ENCODE results near the gene MIF4GD.
"Not testable (repeated sequence)": the region's sequence is repeated elsewhere in the genome, so short reads cannot be mapped to it uniquely, and the experiment has no call there.

MIF4GD gene

DNA sequence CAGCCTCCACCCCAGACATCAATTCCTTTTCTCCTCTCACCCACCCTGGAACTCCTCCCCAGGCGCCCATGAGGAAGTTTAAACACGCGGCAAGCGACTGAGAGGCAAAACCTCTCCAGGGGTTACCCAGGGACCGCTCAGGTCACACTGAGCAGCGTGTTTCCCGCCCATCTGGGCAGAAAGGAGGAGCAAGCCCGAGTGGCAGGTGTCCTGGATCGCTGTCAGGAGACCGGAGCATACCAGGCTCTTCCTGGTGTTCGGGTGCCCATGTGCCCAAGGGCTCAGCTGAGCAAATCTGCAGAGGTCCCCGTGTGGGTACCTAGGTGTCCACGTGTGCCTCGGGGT is 17.7 kb upstream of the MIF4GD start:
- in situ Hi-C loops (cut with HindIII; ENCODE audit: low sequenced_read_pairs) = no loop called here

DNA sequence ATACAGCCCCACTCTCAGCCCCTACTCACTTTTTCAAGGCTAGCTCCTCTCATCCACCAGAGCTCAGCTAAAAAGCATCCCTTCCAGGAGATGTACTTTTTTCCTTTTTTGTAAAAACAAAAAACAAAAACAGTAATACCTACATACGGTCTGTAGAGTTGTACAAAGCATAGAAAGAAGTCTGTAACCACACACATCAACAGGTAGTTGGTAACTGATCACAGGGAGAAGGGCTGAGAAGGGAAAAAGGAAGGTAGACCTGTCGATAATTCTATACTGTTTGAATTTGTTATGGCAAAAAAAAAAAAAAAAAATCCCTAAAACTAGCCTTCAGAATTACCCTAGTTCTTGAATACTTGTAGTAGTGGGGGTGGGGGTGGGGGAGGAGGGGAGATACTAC is 17.3 kb upstream of the MIF4GD start:
- in situ Hi-C loops (cut with HindIII; ENCODE audit: low sequenced_read_pairs) = no loop called here

DNA sequence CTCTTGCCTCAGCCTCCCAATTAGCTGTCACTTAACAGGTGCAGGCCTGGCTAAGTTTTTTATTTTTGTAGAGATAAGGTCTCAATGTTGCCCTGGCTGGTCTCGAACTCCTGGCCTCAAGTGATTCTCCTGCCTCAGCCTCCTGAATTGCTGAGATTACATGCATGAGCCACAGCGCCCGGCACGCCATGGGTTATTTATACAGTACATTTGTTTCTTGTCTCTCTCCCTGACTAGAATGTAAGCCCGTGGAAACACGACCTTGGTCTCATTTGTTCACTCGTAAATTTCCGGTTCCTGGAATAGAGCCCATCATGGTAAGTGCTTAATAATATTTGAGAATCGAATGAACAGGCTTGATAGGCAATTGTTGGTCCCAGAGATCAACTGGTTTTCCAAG is 16.2 kb upstream of the MIF4GD start:
- in situ Hi-C loops (cut with HindIII; ENCODE audit: low sequenced_read_pairs) = no loop called here

DNA sequence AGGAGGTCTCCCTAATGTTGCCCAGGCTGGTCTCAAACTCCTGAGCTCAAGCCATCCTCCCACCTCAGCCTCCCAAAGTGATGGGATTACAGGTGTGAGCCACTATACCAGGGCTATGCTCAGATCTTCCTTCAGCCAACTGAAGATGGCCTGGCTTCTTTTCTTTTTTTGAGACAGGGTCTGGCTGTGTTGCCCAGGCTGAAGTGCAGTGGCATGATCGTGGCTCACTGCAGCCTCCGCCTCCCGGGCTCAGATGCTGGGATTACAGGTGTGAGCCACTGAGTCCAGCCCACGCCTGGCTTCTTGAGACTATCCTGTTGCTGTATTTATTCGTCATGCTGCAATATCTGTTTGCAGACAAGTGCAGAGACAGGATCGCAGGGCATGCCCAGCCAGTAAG is 14.1 kb upstream of the MIF4GD start:
- in situ Hi-C loops (cut with HindIII; ENCODE audit: low sequenced_read_pairs) = no loop called here

DNA sequence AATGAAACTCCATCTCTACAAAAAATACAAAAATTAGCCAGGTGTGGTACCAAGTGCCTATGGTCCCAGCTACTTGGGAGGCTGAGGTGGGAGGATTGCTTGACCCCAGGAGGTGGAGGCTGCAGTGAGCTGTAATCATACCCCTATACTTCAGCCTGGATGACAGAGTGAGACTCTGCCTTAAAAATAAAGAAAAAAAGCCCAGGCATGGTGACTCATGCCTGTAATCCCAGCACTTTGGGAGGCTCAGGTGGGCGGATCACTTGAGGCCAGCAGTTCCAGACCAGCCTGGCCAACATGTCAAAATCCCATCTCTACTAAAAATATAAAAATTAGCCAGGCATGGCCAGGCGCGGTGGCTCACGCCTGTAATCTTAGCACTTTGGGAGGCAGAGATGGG is 9.2 kb upstream of the MIF4GD start:
- in situ Hi-C loops (cut with HindIII; ENCODE audit: low sequenced_read_pairs) = not testable (repeated sequence)

DNA sequence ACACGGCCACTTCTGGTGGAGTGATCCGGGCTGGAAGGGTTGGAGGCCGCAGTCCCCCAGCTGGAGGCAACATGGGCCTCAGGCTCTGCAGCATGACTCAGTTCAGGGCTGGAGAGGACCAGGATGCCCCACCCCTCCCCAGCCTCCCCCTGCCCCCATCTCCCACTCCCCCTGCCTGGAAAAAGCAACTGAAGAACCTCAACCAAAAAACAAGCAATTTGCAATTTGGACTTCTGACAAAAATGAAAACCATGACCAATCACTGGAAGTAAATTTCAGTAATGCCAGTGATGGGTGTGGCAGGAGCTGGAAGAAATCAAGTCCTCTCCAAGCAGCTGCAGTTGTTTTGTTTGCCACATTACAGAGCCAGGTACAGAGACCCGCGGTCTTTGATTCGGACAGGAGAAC is 6.6 kb upstream of the MIF4GD start:
- in situ Hi-C loops (cut with HindIII; ENCODE audit: low sequenced_read_pairs) = no loop called here

DNA sequence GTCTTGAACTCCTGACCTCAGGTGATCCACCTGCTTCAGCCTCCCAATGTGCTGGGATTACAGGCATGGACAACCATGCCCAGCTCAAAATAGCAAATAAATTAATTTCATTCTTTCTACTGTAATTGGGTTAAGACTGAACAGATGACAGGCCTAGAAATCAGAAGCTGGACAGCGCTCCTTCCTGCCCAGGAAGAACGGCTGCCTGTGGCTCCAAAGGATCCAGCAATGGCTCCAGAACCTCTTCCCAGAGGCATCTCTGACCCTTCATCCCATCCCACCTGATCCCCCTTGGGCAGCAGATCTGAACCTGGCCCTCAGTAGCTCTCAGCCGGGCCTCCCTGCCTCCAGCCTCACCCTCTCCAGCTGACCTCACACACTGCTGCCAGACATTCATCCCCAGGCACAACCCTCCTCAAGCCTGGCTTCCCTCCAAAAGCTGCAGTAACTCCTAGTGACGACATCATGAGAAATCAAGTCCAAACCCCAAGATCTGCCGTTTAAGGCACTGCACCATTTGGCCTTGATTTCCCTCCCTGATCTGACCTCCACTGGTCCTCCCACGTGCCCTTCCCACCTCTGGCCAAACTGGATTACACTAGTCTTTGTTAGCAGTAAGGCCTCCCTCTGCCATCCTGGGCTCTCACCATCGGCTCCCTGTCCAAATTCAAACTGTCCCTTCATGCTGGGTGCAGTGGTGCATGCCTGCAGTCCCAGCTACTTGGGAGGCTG is 3.1 kb upstream of the MIF4GD start:
- in situ Hi-C loops (cut with HindIII; ENCODE audit: low sequenced_read_pairs) = no loop called here

DNA sequence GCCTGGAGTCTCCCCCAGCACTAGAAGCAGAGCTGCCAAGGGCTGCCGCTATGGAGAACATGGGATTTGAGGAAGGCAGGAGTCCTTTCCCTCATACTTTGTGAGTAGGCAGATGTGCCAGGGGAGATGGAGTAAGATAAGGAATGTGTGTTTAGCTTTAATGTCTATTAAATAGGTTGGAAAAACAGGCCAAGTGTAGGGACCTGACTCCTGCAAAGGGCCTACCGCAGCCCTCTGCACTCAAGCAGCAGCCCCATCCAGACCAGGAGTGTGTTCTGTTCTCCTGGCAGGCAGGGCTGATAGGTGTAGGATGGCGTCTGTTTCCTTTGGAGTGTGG is 1.8 kb upstream of the MIF4GD start:
- in situ Hi-C loops (cut with HindIII; ENCODE audit: low sequenced_read_pairs) = no loop called here

DNA sequence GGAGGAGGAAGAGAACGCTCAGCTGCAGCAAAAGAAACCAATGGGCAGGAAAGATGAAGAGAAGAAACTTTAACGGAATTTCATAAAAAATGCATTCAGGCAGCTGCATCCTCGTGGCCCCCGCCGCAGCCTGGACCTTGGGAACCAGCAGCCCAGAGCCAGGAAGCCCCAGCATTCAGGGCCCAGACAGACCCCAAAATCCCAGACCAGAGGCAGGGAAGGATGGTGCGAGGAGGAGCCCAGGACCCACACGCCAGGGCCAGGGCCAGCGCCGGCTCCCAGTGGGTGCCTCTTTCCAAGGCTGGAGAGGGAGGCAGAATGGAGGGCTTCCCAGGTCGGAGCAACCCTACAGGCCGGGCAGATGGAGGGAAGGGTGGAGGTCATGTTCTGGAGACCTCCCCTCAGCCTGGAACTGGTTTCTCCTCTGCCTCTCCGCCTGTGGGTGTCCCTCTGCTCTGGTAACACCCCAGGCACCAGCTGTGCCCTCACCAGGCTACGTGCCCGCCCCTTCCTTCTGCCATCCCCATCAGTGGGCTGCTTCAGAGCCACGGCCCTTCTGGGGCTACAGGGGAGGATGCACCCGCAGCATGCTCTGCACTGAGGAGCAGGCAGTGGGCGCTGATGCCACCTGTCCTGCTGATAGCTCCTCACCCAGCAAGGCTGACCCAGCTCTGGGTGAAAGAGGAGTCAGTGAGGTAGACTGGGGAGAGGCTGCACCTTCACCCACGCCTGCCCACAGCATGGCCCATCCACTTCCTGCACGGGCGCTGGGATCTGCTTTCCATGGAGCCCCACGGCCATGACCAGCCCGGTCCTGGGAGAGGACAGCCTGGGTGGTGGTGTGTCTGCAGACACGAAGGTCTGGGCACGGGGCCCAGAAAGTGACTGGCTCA is 1.2 kb upstream of the MIF4GD start:
- in situ Hi-C loops (cut with HindIII; ENCODE audit: low sequenced_read_pairs) = no loop called here

DNA sequence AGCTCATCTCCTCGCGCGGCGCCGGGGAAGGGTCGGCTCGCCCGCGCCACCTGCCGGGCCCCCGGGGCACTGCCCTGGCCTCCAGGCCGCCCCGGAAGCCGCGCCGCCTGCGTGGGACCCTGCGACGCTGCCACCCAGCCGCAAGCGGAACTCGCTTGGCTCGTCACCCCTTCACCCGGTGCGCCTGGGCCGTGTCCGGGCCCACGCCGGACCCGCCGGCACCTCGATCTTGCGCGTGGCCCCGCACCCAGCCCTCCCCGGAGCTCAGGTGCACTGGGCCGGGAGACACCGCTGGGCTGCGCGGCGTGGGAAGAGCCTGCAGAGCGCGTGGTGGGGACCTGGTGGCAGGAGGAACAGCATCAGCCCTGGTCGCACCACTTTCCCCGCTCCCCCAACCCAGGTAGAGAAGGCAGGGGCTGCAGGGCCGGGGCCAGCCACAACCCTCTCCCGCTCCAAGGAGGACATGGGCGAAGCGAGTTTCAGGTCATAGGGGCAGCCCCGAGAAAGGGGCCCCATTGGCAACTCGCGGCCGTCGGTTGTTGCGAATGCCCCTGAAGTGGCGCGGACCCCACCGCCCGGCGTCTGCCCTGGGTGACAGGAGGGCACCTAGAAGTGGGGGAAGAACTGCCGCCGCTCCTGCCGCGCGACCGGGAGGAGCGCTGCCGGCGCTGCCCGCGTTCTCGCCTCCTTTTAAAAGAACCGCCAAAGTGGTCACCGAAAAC is 363 bp upstream of the MIF4GD start:
- in situ Hi-C loops (cut with HindIII; ENCODE audit: low sequenced_read_pairs) = no loop called here

DNA sequence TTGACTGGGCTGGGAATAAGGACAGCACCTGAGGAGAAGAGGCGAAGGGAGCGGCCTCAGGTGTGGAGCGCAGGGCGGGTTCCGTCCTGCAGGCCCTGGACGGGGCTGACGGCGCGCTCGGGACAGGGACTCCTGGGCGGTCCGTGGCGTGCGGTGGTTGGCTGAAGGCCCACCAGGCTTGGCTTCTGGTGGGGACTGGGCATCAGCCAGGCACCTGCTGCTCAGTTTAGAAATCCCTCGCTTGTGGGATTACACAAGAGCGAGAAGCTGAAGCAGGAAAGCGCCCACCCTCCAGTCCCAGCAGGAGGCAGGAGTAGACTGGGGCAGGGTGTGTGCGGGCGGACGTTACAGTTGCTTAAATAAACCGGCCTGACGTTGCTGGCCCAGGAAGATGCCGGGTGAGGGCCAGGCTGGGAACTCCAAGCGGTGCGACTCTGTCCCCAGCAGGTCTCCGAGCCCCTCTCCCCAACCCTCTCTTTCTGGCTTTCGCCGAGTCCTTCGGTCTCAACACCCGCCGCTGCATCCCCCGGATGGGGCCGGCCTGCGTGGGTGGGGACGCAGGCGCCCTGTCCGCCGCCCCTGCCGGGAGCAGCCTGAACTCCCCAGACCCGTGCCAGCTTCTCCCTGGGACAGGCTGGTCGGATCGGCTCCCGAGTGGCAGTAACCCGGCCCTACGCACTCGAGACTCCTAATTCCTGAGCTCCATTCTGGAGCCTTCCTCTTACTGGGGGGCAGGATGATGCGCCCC is 639 bp downstream of the MIF4GD start:
- in situ Hi-C loops (cut with HindIII; ENCODE audit: low sequenced_read_pairs) = no loop called here

DNA sequence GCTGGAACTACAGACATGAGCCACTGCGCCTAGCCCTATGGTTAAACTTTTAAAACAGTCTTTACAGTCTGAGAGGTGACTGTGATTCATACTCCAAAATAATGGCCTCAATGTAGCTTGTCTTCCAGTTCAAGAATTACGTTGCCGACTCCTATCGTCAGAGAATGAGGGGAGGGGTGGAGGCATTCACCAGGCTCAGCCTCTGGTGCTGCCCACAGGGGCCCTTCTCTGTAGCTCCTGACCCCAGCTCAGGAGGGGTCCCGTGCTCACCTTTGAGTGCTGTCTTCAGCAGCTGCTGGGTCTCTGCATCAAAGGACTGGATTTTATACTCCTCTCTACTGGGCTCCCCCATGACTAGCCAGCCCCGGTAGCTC is 1.2 kb downstream of the MIF4GD start:
- in situ Hi-C loops (cut with HindIII; ENCODE audit: low sequenced_read_pairs) = no loop called here

DNA sequence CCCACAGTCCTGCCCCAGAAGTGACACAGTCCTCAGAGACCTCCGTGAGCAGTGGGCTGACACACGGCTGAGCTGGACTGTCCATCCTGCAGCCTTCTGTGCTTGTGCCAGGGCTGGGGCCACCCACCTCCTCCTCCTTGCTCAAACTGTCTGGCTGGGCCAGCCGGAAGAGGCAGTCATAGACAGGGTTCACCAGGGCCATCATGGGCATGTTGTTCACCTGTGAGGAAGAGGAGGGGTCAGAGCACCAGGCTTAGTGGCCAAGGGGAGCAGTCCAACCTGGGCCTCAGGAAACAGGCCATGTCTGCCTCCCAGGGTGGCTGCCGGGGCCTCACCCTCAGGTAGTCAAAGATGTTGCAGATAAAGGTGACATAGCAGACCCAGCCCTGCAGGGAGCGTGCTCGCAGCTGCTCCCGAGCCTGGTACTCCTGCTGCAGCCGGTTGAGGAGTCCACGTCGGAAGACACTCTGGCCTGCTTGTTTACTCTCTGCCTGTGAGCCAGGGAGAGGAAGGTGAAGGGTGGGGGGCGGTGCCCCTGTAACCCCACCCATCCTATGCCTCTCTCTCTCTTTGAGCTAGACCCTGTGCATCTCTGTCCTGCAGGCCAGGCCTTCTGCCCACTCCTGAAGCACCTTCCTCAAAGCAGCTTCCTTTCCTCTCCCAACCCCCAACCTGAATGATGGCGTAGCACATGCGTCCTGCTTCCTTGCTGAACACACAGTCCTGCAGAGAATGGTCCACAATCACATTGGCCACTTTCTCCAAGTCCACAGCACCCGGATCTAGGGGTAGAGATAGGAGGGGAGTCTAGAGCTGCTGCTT is 3.4 kb downstream of the MIF4GD start:
- in situ Hi-C loops (cut with HindIII; ENCODE audit: low sequenced_read_pairs) = no loop called here

DNA sequence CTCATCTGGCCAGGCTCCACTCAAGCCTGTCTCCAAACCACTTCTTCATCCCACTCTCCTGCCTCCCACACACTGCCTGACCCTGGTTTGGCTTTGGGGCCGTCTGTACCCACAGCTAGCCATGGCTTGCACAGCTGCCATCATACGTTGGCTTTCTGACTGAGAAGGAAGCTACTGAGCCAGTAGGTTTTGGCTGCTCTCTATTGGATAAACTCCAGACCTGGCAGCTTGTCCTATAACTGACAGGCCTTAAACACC is 3.9 kb downstream of the MIF4GD start:
- in situ Hi-C loops (cut with HindIII; ENCODE audit: low sequenced_read_pairs) = no loop called here

DNA sequence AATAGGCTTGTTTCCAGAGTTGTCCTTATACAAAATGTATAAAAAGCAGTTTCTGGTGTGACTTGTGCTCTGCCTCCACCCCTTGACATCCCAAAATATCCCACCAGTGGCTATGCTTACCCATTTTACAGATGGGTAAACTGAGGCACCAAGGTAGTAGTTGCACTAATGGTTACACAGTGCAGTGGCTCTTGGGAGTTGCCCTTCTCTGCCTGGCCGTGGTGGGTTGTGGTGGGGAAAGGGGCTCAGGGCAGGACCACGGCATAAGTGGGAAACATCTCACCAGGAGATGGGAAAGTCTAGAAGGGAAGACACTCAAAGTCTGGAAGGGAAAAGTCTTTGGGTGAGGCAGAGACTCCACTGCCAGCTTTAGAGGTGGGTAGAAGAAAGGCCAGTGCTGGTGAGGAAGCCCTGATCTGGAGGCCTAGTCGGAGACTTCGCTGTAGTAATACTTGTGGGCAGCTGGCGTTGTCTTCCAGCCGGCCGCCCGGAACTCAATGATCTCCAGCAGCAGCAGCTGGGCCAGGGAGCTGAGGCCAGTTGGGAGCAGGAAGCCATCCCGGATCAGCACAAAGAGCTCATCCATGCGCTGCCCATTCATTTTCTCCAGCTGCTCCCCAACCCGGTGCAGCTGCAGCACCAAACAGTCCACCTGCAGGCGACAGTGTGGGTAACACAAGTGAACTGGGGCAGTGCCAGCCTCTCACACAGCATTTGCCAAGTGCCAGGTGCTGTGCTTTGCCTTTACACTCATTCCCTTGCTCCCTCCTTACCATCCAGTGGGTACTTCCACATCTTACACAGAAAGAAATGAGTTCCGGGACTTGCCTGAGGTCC is 4.5 kb downstream of the MIF4GD start:
- in situ Hi-C loops (cut with HindIII; ENCODE audit: low sequenced_read_pairs) = no loop called here

DNA sequence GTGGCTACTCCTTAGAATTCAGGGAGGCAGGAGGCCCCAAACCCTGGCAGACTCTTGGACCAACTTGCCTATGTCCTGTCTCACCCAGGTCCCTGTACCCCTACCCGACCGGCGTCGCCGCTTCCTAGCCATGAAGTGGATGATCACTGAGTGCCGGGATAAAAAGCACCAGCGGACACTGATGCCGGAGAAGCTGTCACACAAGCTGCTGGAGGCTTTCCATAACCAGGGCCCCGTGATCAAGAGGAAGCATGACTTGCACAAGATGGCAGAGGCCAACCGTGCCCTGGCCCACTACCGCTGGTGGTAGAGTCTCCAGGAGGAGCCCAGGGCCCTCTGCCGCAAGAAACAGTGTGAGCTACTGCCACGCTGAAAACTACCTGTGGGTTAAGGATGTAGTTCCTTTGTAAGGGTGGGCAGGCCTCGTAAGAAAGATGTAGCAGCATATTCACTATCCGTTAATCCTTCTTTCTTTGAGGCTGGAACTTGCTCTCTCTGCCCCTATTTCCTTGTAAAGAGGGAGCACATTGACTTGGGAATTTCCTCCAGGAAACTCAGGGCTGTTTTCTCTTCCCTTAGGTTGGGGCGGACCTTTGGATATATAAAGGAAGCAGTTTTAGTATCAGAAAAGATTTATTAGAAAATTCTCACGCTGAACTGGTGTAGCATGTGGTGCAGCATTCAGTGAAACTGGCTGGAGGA is 5.3 kb downstream of the MIF4GD start:
- in situ Hi-C loops (cut with HindIII; ENCODE audit: low sequenced_read_pairs) = no loop called here

DNA sequence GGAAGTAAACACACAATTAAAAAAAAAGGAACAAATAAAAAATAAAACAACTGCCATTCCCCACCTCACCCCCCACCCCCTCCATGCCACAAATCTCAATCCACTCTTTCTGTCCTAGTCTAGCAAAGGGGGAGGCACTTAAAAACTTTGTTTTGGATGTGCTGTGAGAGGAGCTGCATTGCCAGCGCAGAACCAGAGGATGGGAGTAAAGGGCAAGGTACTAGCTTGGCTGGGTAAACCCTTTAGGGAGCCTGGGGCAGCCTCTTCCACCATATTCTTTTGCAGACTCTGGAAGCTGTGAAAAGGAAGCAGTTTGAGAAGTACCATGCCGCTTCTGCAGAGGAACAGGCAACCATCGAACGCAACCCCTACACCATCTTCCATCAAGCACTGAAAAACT is 8.0 kb downstream of the MIF4GD start:
- in situ Hi-C loops (cut with HindIII; ENCODE audit: low sequenced_read_pairs) = loop anchor here (5.0 kb wide), 1 partner anchor 59 kb away; no protein-coding TSS in a partner anchor

DNA sequence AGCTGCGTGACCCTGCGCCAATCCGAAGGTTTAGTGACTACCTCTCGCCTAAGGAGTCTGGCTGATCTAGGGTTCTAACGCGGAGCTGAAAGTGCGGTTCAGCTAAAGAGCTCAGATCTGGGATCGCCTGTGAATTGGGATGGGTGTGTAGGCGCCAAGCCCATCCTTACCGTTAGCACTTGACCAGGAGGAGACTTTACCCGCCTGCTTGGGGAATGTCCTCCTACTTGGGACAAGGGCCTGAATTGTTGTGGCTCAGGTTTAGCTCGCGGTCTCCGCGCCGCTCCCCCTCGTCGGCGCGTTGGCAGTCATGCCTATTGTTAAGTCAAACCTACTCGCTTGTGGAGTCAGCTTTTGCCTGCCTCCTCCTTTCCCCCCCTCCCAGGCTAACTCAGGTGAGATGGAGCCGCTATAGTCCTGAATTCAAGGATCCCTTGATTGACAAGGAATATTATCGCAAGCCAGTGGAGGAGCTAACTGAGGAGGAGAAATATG is 8.9 kb downstream of the MIF4GD start:
- in situ Hi-C loops (cut with HindIII; ENCODE audit: low sequenced_read_pairs) = loop anchor here (5.0 kb wide), 1 partner anchor 60 kb away; no protein-coding TSS in a partner anchor
